Measurements from ENCODE around the gene SLC2A11.
"Not testable (repeated sequence)": the region's sequence is repeated elsewhere in the genome, so short reads cannot be mapped to it uniquely, and the experiment has no call there.

The SLC2A11 gene

GRCh38 chr22:23899042-23899745 is 41.5 kb downstream of the SLC2A11 start:
- peaks cover 4% of the 10 kb centered on the region for H3K36me3 ChIP-seq
- H3K4me1 ChIP-seq (ENCODE audit: control insufficient read depth in 1 of 2, insufficient read depth in 1 of 2, low read depth in 1 of 2, low read length in 1 of 2), result peaks cover 10 to 12% of the 10 kb centered on the region in 2 experiments
- peaks cover 8% of the 10 kb centered on the region for H3K27me3 ChIP-seq

GRCh38 chr22:23900227-23900626 is 42.6 kb downstream of the SLC2A11 start:
- not testable (repeated sequence) for H3K27ac ChIP-seq

More at GRCh38 chr22:23899042-23899745, 41.5 kb downstream of the SLC2A11 start:
- Histone ChIP-seq H3K4me3 (ENCODE audit: low read depth in 1 of 2, low read length in 1 of 2) (no peak overlapping the region), H3K9me3 (no peaks in the 10 kb centered on the region), H3K27ac (no peak overlapping the region)
- no peak for TF ChIP-seq CTCF (IDR thresholded peaks at IDR 0.05)

GRCh38 chr22:23901600-23901999 is 43.9 kb downstream of the SLC2A11 start:
- no peaks in the 10 kb centered on the region for H3K27me3 ChIP-seq
- no peak overlapping the region for H3K4me3 ChIP-seq (ENCODE audit: low read depth in 1 of 2, low read length in 1 of 2)
- no peaks in the 10 kb centered on the region for H3K4me1 ChIP-seq (ENCODE audit: control insufficient read depth in 1 of 2, insufficient read depth in 1 of 2, low read depth in 1 of 2, low read length in 1 of 2)
- no peaks in the 10 kb centered on the region for H3K9me3 ChIP-seq
- peaks cover 4% of the 10 kb centered on the region for H3K36me3 ChIP-seq
- no peak for TF ChIP-seq CTCF (IDR thresholded peaks at IDR 0.05)
- no peak overlapping the region for H3K27ac ChIP-seq

More at GRCh38 chr22:23900227-23900626, 42.6 kb downstream of the SLC2A11 start:
- not testable (repeated sequence) for H3K9me3 ChIP-seq; H3K27me3 ChIP-seq; H3K4me3 ChIP-seq (ENCODE audit: low read depth in 1 of 2, low read length in 1 of 2); H3K4me1 ChIP-seq (ENCODE audit: control insufficient read depth in 1 of 2, insufficient read depth in 1 of 2, low read depth in 1 of 2, low read length in 1 of 2); H3K36me3 ChIP-seq

- H3K9me3 ChIP-seq, result no peaks in the 10 kb centered on the region
- peaks cover 4% of the 10 kb centered on the region for H3K36me3 ChIP-seq
- TF ChIP-seq CTCF (IDR thresholded peaks at IDR 0.05), result no peak
- H3K4me3 ChIP-seq (ENCODE audit: low read depth in 1 of 2, low read length in 1 of 2), result no peak overlapping the region
- no peak overlapping the region for H3K27ac ChIP-seq
- H3K4me1 ChIP-seq (ENCODE audit: control insufficient read depth in 1 of 2, insufficient read depth in 1 of 2, low read depth in 1 of 2, low read length in 1 of 2), result no peaks in the 10 kb centered on the region
- no peaks in the 10 kb centered on the region for H3K27me3 ChIP-seq
These were observed 45.8 kb downstream of the SLC2A11 start for GRCh38 chr22:23903328-23903971.

- TF ChIP-seq CTCF (IDR thresholded peaks at IDR 0.05), result no peak
- Histone ChIP-seq H3K36me3 (peaks cover 4% of the 10 kb centered on the region), H3K4me1 (ENCODE audit: control insufficient read depth in 1 of 2, insufficient read depth in 1 of 2, low read depth in 1 of 2, low read length in 1 of 2) (no peaks in the 10 kb centered on the region)
These were observed 47.0 kb downstream of the SLC2A11 start for GRCh38 chr22:23904573-23905254.

GRCh38 chr22:23906641-23907040 is 49.0 kb downstream of the SLC2A11 start:
- Histone ChIP-seq H3K27ac (no peak overlapping the region), H3K36me3 (peaks cover 4% of the 10 kb centered on the region), H3K27me3 (no peaks in the 10 kb centered on the region), H3K4me3 (ENCODE audit: low read depth in 1 of 2, low read length in 1 of 2) (no peak overlapping the region), H3K4me1 (ENCODE audit: control insufficient read depth in 1 of 2, insufficient read depth in 1 of 2, low read depth in 1 of 2, low read length in 1 of 2) (no peaks in the 10 kb centered on the region), H3K9me3 (no peaks in the 10 kb centered on the region)
- no peak for TF ChIP-seq CTCF (IDR thresholded peaks at IDR 0.05)

More at GRCh38 chr22:23904573-23905254, 47.0 kb downstream of the SLC2A11 start:
- H3K9me3 ChIP-seq, result no peaks in the 10 kb centered on the region
- no peak overlapping the region for H3K4me3 ChIP-seq (ENCODE audit: low read depth in 1 of 2, low read length in 1 of 2)
- H3K27ac ChIP-seq, result no peak overlapping the region
- no peaks in the 10 kb centered on the region for H3K27me3 ChIP-seq

- not testable (repeated sequence) for H3K4me1 ChIP-seq (ENCODE audit: control insufficient read depth in 1 of 2, insufficient read depth in 1 of 2, low read depth in 1 of 2, low read length in 1 of 2); H3K27me3 ChIP-seq; H3K9me3 ChIP-seq; H3K27ac ChIP-seq; H3K4me3 ChIP-seq (ENCODE audit: low read depth in 1 of 2, low read length in 1 of 2); H3K36me3 ChIP-seq
These were observed 49.7 kb downstream of the SLC2A11 start for GRCh38 chr22:23907423-23907822.
